Stimulated activated CD4-positive, alpha-beta T cell treated with anti-CD3 and anti-CD28 coated beads, Interleukin-15, amount 100 ng/mL, for 1 hour (primary cell): ENCODE data around the gene PALS2.

Experiments used
- DNase-seq, 2 donors: peaks; one replicate each; pipeline ENCODE4 v3.0.0-alpha.2; 2020; ENCODE audit warnings: low read depth in 1 of 2, low spot score in 1 of 2

PALS2 gene

GRCh38 chr7:24582166-24582565 lies 8.9 kb downstream of the PALS2 start:
- no peak for DNase-seq

- peak in 1 of 2 donors; percentile 13 for DNase-seq
Measured at GRCh38 chr7:24587853-24588252, 14.6 kb downstream of the PALS2 start.

- no peak for DNase-seq
Measured at GRCh38 chr7:24591152-24591551, 17.9 kb downstream of the PALS2 start.

- DNase-seq, result no peak
Measured at GRCh38 chr7:24595671-24596418, 22.6 kb downstream of the PALS2 start.

GRCh38 chr7:24597014-24597413 lies 23.8 kb downstream of the PALS2 start:
- DNase-seq, result no peak

- no peak for DNase-seq
Measured at GRCh38 chr7:24601600-24601999, 28.3 kb downstream of the PALS2 start.

- no peak for DNase-seq
Measured at GRCh38 chr7:24602860-24603456, 29.7 kb downstream of the PALS2 start.

GRCh38 chr7:24604630-24605029 lies 31.4 kb downstream of the PALS2 start:
- no peak for DNase-seq

GRCh38 chr7:24608504-24608903 lies 35.3 kb downstream of the PALS2 start:
- DNase-seq, result no peak

GRCh38 chr7:24609059-24609458 lies 35.8 kb downstream of the PALS2 start:
- DNase-seq, result no peak

- DNase-seq, result no peak
Measured at GRCh38 chr7:24609570-24609969, 36.3 kb downstream of the PALS2 start.

GRCh38 chr7:24611130-24611529 lies 37.9 kb downstream of the PALS2 start:
- DNase-seq, result no peak

GRCh38 chr7:24617957-24618616 lies 44.8 kb downstream of the PALS2 start:
- DNase-seq, result no peak

- no peak for DNase-seq
Measured at GRCh38 chr7:24619978-24620377, 46.7 kb downstream of the PALS2 start.

- DNase-seq, result no peak
Measured at GRCh38 chr7:24622646-24623182, 49.5 kb downstream of the PALS2 start.
